NCI-H146 (cell line): Measurements from ENCODE around the gene PITRM1.
A peak's percentile ranks its signal among the peaks of the same experiment; 100 is the strongest.

Experiments
- DNase-seq: peaks from one replicate; lab custom pipeline; 2025; lab: John Stamatoyannopoulos, UW

PITRM1 gene

DNA sequence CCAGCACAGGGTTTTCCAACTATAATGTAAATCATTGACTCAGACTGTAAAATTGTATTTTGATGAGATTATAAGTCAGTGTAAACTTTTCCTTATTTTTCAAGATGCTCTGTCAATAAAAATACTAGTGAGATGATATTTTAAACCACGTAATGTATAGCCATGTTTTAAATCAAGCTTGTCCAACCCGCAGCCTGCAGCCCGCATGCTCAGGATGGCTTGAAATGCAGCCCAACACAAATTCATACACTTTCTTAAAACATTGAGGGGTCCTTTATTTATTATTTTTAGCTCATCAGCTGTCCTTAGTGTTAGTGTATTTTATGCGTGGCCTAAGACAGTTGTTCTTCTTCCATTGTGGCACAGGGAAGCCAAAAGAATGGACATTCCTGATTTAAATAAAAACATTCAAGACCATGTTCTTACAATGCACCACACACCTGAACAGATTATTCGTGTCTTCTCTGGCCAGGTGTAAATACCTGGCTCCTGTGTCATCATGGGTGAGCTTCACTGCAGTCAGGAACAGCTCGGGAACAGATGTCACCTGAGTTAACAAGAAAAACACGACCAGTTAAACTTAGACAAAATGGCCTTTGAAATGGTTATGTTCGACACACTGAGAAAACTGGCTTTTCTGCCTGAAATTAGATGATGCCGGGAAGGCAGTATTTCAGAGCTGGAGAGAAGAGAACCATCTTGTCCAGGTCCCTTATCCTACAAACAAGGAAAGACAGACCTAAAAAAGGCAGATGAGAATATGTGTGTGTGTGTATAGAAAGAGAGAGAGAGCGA lies 5.9 kb downstream of the PITRM1 start:
- no peak for DNase-seq

DNA sequence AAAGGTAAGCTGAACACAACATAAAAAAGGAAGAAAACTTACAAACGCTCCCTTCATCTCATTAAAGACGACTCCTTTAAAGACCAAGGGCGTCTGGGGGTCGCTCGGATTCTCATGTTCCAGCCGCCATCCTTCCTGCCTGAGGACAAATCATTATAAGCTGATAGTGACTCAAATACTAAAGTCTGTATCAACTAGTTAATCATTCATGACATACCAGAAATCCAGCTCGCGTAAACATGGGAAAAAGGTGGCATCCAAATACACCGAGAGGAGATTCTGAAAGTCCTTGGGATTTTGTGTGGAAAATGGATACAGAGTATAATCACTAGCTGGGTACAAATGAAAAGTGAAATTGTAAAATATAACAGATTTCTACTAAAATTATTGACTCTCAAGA lies 7.4 kb downstream of the PITRM1 start:
- no peak for DNase-seq

DNA sequence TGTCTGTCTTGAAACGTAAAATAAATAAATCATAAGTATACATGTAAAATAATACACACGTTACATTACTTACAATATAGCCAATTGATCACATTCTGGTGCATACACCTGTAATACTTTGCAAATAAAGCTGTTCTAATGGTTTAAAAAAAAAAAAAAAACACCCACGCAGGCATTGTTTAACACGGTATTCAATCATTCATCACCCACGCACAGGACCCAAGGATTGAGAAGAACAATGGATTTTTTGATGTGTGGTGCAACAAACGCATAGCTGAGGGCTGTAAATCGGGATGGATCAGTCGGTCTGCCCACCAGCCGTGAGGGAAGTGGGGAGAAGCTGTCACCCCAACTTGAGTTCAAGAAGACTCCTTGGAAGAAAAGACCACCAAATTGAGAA lies 8.7 kb downstream of the PITRM1 start:
- no peak for DNase-seq

DNA sequence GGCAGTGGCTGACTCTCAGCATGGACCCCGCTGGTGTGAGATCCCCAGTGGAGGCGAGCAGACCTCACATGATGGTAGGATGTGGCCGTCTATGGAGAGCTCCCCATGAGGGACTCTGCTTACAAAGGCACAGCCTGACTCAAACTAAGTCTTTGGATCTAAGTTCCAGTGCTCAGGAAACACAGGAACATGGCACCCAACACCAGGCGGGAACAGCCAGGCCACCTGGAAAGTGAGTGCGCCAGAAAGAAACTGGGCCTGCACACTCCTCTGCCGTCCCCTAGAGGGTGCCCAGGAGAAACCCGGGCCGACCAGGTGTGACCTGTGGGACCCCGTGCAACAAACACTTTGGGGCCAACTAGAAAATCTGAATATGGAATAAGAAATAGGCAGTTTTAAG lies 10.0 kb downstream of the PITRM1 start:
- no peak for DNase-seq

DNA sequence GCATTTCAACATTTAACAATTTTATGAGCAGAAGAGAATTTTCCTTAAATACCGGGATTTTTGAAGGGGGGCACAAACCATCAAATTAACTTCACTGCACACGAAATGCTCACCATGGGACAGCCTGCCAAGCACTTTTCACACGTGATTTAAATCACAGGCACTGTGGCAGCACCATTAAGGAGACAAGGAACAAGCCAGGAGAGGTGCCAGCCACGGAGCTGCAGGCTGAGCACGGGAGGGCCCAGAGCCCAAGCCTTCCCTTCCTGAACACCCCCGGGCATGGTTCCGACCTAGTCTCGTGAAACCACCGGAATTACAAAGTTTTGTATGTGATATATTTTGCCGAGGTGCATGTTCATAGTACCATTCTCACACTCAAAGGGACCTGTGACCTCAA lies 13.4 kb downstream of the PITRM1 start:
- DNase-seq: no peak

DNA sequence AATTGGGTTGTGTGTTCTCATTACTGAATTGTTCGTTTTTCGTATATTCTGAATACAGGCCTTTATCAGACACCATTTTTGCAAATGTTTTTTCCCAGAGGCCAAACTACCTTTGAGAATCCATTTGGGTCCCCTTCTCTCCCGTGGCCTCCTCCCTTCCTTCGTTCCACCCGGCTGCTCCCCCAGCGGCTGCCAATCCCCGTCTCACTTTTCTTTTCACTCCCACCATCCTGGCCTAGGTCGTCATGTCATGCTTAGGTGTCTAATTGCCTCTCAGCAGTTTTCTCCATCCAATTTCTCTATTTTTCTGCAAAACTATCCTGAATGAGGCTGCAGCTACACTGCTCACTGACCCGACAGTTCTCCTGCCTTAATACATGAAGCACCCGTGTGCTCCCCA lies 17.9 kb downstream of the PITRM1 start:
- no peak for DNase-seq

DNA sequence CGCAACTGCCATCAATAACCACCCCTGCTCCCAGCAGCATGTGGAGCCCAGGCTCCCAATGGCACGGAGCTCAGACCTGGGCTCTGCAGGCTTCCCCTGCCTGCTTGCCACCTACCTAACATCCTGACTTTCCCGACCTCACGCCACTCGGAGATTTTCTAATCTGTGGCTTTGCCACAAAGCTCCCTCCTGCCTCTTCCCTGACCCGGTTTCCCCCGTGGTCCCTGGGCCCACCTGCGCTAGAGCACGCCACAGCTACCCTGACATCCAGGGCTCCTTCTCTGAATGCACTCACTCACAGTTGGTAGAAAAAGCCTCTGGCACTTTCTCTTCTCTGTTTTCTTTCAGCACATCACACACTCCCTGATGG lies 20.0 kb downstream of the PITRM1 start:
- no peak for DNase-seq

DNA sequence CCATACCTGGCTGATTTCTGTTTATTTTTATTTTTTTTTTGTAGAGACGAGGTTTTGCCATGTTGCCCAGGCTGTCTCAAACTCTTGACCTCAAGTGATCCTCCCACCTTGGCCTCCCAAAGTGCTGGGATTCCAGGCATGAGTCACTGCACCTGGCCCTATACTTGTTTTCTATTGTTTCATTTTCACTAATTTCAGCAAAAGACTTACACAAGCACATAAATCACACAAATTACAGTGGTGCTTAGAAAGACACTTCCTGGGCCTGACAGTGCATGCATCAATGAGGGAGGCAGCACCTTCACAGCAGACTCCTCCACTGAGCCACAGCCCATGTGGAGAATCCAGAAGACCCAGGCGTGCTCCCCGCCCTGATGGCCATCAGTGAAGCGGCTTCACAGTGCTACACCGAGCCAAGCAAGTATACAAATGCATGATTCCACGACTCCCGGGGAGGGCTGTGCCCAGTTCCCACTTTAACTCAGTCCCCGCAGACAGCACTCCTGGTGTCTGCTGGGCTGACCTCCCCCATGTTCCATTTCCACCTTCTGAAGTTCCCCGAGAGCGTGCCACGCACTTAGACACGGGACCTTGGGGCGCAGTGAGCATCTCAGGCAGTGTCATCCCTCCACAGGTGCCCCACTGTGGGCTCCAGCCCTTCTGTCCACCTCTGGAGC lies 20.6 kb downstream of the PITRM1 start:
- DNase-seq: peak; percentile 27

DNA sequence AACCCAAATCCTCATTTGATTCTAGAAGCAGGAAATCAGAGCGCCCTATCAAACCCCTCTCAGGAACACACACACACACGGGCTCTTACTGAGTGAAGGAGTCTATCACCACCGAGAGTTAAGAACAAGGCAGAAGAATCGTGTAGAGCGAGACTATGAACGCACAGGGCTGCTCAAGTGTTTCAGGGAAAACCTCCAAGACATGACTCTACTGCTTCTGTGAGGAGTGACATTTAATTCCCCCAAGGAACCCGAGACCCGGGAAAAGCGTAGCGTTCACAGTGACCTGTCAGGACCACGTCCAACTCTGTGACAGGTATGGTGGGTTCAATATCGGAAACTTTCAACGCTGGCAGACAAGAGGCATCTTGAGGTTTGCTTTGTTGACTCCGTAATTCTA lies 21.6 kb downstream of the PITRM1 start:
- no peak for DNase-seq

DNA sequence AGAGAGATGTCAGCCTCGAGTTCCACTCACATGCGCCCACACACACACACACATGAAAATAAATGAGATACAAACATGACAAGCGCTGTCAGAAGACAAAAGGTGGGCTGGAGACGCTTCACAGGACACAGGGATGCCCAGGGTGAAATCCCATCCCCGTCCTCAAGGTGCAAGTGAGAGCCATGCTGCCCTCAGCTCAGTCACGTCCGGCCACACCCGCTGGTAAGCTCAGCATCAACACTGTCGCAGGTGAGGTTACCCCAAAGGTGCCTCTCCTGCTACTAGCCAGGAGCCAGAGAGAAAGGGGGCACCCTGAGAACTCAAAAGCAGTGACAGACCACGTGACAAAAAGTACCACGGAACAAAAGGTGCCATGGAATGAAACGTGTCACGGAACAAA lies 22.2 kb downstream of the PITRM1 start:
- no peak for DNase-seq

DNA sequence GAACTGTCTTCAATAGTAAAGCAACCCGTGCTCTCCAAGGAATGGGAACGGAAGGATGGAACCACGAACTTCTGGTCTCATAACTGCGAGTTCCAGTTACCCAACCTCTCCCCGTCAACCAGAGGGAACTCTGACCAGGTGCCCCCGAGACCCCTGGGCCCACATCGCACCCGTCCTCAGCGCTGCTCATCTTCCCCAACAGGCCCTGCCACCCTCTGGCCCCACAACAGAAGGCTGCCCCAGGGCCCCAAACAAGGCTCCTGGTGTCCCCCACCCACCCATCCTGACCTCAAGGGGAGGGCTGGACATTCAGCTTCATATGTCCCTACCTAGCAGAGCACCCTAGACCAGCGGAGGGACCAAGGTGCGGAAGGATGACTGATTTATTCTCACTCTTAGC lies 22.7 kb downstream of the PITRM1 start:
- DNase-seq: no peak

DNA sequence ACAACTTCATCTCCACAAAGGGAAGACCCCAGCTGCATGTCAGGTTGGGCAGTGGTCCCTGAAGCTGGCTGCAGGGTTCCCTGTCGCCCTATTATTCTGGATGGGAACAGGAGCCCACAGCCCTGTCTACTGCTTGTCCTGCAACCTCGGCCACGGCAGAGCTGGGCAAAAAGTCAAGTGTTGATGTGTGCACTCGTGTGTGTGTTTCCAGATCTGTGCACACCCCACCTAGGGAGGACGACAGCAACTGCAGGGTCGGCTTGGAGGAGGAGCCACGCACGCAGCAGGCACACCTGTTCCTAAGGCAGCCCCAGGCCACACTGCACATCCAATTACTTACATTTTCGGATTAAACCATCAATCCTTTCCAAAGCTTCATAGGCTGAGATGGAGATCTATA lies 23.6 kb downstream of the PITRM1 start:
- no peak for DNase-seq

DNA sequence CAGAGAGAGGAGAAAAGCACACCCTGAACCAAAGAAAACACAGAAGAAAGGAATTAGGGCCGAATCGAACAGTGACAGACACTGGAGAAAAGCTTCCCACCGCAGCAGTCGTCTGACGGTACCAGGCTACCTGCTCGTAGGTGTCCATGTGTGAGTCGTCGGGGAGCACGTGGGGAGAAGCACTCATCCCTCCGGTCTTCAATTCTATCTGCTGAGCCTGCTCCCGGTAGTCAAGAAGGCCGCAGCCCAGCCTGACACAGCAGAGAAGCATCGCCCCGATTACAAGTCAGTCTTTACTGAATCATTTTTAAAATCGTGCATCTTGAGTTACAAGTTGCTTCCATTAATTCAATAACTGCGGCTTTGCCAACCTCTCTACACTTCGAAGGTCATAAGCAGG lies 24.5 kb downstream of the PITRM1 start:
- no peak for DNase-seq

DNA sequence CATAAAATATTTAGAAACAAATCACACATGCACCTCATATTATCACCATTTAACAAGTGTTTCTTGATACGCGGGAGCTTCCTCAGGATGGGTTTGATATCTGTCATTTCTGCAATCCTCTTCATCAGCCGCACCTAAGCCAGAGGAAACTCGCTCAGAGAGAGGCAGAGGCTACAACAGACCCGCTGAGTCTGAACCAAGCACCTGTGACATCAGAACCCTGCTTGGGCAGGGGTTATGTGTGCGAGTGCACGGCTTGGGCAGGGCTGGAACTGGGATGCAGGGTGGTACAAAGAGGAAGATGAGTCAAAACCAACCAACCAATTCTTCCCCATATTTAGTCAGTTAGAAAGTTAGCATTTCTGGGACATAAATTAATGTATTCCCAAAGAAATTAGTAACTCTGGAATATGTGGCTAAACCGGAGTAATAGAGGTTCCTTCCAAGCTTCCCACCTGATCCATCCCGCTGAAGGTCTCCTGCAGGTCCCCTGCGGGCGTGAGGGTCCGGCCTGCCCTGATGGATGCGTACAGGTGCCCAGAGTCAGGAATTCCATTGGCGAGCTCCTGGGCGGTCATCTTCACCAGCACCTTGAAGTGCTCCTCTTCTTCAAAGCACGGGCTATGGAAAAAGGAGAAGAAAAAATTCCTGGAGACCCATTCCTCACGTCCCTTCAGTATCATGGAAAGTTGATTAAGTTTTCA lies 25.3 kb downstream of the PITRM1 start:
- DNase-seq: no peak

DNA sequence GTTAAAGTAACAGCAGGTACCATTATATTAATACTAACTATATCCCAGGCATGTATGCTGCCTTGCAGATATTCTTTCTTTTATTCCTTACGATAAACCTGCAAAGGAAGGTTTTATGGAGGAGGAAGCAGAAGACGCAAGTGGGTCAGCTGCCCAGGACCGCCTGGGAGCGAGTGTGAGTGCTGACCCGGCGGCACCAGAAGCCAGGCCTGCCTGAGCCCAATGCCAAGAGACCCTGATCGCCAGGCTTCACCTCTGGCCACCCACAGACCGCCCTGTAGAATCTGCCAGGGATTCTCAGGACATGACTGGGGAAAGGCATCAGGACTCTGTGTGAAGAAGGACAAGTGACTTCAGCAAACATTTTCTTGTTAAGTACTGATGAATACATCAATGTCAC lies 26.3 kb downstream of the PITRM1 start:
- DNase-seq: no peak

DNA sequence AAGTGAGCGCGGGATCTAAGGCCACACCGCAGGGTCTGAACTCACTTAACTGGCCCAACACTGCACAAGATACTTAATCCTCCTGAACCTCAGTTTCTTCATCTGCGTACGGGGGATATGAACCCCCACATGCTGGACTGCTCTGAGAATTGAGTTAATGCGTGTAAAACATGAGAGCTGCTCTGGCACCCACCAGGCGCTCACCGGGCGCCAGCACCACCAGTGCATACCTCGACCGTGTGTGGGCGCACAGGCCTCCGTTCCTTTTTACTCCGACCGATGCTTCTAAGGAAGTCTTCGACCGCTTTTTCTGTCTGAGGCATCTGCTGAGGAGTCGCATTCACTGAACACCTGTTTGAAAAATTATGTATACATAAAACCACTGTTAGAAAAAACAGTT lies 27.2 kb downstream of the PITRM1 start:
- DNase-seq: no peak

DNA sequence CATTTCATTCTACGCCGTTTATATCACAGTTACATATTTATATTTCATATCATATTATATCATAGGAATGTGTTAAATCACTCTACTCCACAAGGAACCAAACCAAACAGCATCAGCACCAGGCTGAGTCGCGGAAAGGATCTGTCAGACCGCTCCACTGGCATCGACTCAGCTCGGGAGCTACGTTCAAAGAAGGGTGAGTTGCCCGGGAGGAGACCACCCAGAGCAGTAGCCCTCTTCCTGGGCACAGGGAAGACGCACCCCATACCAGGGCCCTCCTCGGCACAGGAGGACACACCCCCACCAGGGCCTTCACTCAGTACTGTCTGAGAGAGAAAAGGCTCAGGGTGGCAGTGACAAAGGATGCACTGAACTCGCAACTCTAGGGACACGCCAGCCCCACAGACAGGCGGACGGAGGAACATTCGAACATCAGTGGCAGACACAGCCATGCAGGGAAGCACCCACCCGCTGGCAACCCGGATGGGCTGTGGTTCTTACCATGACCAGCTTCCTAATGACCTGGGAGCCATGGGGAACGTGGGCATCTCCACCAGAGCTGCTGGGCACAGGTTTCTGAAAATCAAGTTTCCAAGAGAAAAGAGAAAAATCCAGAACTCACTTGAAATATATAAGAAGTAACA lies 28.7 kb downstream of the PITRM1 start:
- no peak for DNase-seq

DNA sequence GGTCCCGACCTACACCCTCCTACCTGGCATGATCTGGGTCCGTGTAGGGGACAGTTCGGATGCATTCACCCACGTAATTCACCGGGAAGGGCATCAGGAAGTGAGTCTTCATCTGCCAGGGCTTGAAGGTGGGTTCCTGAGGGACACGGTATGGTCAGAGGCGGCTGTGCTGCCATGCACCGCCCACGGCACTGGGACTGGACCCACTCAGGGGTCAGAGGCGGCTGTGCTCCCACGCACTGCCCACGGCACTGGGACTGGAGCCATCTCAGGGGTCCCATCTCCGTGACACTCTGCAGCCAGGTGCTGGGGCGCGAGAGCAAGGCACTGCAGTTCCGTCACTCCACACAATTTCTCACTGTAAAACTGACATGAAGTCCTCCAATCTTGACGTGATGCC lies 29.2 kb downstream of the PITRM1 start:
- DNase-seq: no peak

DNA sequence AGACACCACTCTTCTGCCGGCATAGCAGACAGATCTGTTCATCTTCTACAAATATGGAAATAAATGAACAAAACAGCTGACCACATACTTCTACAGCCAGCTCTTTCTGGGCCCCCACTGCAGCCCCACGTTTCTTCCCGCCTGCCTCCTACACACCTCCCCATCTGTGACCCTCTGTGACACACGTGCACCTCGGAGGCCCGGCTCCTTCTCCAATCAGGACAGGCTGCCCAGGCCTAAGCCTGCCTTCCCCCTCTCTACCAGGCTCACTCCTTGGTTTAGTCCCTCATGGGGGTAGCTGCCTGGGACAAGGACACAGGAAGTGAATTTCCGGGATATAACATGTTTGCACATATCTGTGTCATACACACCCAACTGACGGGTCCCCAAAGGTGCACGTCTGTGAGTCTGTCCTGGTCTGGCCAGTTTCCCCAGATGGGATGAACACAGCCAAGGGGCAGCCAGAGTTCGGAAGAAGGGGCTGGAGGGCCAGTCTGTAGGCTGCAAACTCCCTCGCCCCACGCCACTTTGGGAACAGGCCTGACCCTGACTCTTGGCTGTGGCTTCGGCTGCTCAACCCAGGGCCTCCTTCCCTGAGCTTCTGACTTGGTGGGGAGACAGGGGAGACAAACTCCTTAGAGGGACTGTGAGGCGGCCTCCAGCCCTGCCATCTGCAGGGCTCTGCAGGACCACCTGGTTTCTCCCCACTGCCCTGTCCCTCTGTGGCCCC lies 30.3 kb downstream of the PITRM1 start:
- DNase-seq: no peak

DNA sequence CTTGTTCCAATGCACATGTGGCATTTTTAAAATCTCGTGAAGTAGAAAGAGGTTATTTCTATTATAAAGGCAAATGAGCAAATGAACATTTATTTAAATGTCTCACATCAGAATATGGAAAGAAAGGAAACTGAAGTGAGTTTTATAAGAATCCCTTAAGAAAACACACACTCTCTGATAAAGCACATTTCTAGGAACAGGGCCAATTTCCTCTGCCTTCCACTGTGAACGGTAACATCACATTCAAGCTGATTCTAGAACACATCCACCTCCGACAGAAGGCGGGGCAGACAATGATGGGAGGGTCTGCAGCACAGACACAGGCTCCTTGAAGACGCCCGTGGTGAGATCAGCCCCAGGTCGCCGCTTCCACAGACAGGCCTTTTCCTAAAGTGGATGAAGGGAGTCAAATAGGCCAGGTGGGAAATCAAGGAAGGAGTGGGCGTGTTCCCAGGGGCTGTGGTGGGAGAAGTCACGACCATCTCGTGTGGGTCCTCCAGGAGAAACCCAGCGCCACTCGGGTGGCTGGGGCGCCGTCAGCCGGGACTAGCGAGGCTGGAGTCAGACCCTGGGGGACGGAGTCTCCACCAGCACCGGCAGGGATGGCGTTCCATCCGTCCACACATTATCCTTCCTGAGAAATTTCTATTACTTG lies 31.1 kb downstream of the PITRM1 start:
- DNase-seq: no peak

DNA sequence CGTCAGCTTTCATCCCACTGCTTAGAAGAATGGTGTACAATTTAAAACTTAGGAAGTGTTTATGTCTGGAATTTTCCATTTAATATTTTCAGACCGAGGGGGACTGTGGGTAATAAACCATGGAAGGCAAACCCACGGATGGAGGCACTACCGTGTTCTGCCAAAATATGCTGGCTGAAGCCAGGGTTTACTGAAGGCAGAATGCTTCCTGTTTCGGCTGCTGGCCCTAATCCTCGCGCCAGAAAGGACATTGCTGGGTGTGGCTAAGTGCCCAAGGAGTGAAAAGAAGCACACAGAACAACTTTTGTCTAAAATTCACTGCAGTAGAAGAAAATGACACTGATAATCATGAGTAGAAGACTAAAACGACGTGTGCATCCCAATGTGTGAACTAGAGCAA lies 32.3 kb downstream of the PITRM1 start:
- no peak for DNase-seq
